Ascending aorta (tissue), 2 donors: ENCODE results near the gene LEFTY1. TPM values are rescaled to one million over a fixed set of nuclear protein-coding genes. Genes with fewer than 3 reads are reported as not detected.
"Not testable (repeated sequence)": the region's sequence is repeated elsewhere in the genome, so short reads cannot be mapped to it uniquely, and the experiment has no call there.

ENCODE experiments used
- DNase-seq, 2 donors: peaks; one replicate each; pipeline ENCODE4 v3.0.0-alpha.2; 2019; ENCODE audit warnings: low spot score in 2 of 2
- H3K27ac ChIP-seq, 2 donors: fragments of 200-600 bp; sonication (generic); one replicate each; pipeline ENCODE4 v1.5.1; 2016 to 2017; ENCODE audit warnings: mild to moderate bottlenecking in 1 of 2
- H3K27me3 ChIP-seq: fragments of 200-600 bp; sonication (generic); one replicate; pipeline ENCODE4 v1.5.1; 2017
- H3K36me3 ChIP-seq, 2 donors: fragments of 200-600 bp; sonication (generic); one replicate each; pipeline ENCODE4 v1.5.1; 2016
- H3K4me1 ChIP-seq, 2 donors: fragments of 200-600 bp; sonication (generic); one replicate each; pipeline ENCODE4 v1.5.1; 2016 to 2017; ENCODE audit warnings: mild to moderate bottlenecking in 1 of 2
- H3K4me3 ChIP-seq, 2 donors: fragments of 200-600 bp; sonication (generic); one replicate each; pipeline ENCODE4 v1.5.1; 2016 to 2017; ENCODE audit warnings: mild to moderate bottlenecking in 1 of 2
- H3K9me3 ChIP-seq, 2 donors: fragments of 200-600 bp; sonication (generic); one replicate each; pipeline ENCODE4 v1.5.1; 2016
- CTCF ChIP-seq, 3 experiments: fragments of 200-600 bp in 2 of 3; fragments of 450-650 bp in 1 of 3; sonication (generic) in 2 of 3; IDR thresholded peaks; one replicate each; pipeline ENCODE4 v1.5.1; 2016 to 2019; ENCODE audit warnings: antibody characterized with exemption in 3 of 3, mild to moderate bottlenecking in 1 of 3, moderate library complexity in 1 of 3
- intact Hi-C: fragments of 100-400 bp; cut with DNase I; formaldehyde crosslinking; loops from one replicate; pipeline ENCODE4 v1.15.1; 2023
- total RNA-seq: library from RNA; depleted of rRNA; stranded (reverse); fragments of >200 nt; gene quantifications from one replicate; pipeline ENCODE4 v1.1.0, GENCODE V29; 2016

The LEFTY1 gene
- not detected for total RNA-seq

GRCh38 chr1:225888898-225889601 lies at the start of gene LEFTY1:
Gene LEFTY1, minus strand, starts transcription at chr1:225889146. Its CDS starts 80 bp downstream, at chr1:225889066.
- DNase-seq = no peak
- Histone ChIP-seq H3K36me3 (no peaks in the 10 kb centered on the region), H3K4me1 (no peaks in the 10 kb centered on the region), H3K4me3 (no peak within 1 kb of the TSS), H3K27me3 (no peaks in the 10 kb centered on the region), H3K9me3 (no peaks in the 10 kb centered on the region), H3K27ac (no peak within 1 kb of the TSS)
- intact Hi-C loops = no loop called here
- no peak for TF ChIP-seq CTCF (IDR thresholded peaks at IDR 0.05)

- Histone ChIP-seq H3K27me3 (no peaks in the 10 kb centered on the region), H3K9me3 (no peaks in the 10 kb centered on the region), H3K4me1 (peaks cover 8 to 18% of the 10 kb centered on the region in 2 donors), H3K4me3 (no peak overlapping the region), H3K36me3 (no peaks in the 10 kb centered on the region), H3K27ac (no peak overlapping the region)
- intact Hi-C loops = no loop called here
- no peak for DNase-seq
- no peak for TF ChIP-seq CTCF (IDR thresholded peaks at IDR 0.05)
These were observed 48.4 kb upstream of the LEFTY1 start for GRCh38 chr1:225937048-225937968.

DNA sequence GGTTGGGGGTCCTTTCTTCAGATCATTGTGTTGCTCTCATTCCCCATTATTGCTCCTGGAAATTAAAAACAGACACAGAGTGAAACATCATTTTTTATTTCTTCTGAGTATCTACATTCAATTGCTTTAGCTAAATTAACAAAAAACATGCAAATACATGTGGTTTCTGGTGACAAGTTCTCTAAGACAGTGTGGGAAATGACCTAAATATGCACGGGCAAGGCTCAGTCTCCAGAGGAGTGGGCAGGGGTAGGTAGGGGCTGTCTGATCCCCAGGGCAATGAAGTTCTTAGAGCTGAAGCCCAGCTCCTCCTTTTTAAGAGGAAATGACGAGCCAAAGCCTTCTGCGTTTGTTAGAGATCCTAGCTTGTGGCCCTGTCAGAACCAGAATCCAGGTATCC lies 47.6 kb upstream of the LEFTY1 start:
- no peaks in the 10 kb centered on the region for H3K27me3 ChIP-seq
- no peaks in the 10 kb centered on the region for H3K9me3 ChIP-seq
- H3K4me3 ChIP-seq = no peak overlapping the region
- no peak for DNase-seq
- no peaks in the 10 kb centered on the region for H3K36me3 ChIP-seq
- intact Hi-C loops = no loop called here
- no peak for TF ChIP-seq CTCF (IDR thresholded peaks at IDR 0.05)
- peaks cover 8 to 14% of the 10 kb centered on the region in 2 donors for H3K4me1 ChIP-seq
- no peak overlapping the region for H3K27ac ChIP-seq

GRCh38 chr1:225936086-225936485 lies 47.1 kb upstream of the LEFTY1 start:
- H3K36me3 ChIP-seq, intact Hi-C loops, H3K9me3 ChIP-seq, H3K27me3 ChIP-seq, H3K27ac ChIP-seq, H3K4me1 ChIP-seq, DNase-seq, H3K4me3 ChIP-seq: not testable (repeated sequence)

- Histone ChIP-seq H3K4me1 (no peaks in the 10 kb centered on the region), H3K36me3 (no peaks in the 10 kb centered on the region), H3K27me3 (no peaks in the 10 kb centered on the region), H3K27ac (no peak overlapping the region), H3K9me3 (no peaks in the 10 kb centered on the region), H3K4me3 (no peak overlapping the region)
- TF ChIP-seq CTCF (IDR thresholded peaks at IDR 0.05) = no peak
- intact Hi-C loops = no loop called here
- no peak for DNase-seq
These were observed 45.8 kb upstream of the LEFTY1 start for GRCh38 chr1:225934711-225935110.

- H3K9me3 ChIP-seq = no peaks in the 10 kb centered on the region
- no peak for TF ChIP-seq CTCF (IDR thresholded peaks at IDR 0.05)
- H3K36me3 ChIP-seq = no peaks in the 10 kb centered on the region
- no peak overlapping the region for H3K27ac ChIP-seq
- H3K4me3 ChIP-seq = no peak overlapping the region
- intact Hi-C loops = no loop called here
- no peaks in the 10 kb centered on the region for H3K4me1 ChIP-seq
- H3K27me3 ChIP-seq = no peaks in the 10 kb centered on the region
- no peak for DNase-seq
These were observed 44.1 kb upstream of the LEFTY1 start for GRCh38 chr1:225933072-225933471.
